Testis (tissue), 3 donors: ENCODE results near the gene APPL1. TPM values are rescaled to one million over a fixed set of nuclear protein-coding genes. Genes with fewer than 3 reads are reported as not detected.

Source experiments
- DNase-seq: peaks from one replicate; pipeline ENCODE4 v3.0.0-alpha.2; 2019
- H3K27ac ChIP-seq, 2 donors: fragments of 200-600 bp; sonication (generic); one replicate each; pipeline ENCODE4 v1.5.1; 2019
- H3K27me3 ChIP-seq: fragments of 200-600 bp; sonication (generic); one replicate; pipeline ENCODE4 v1.5.1; 2019
- H3K36me3 ChIP-seq: fragments of 200-600 bp; sonication (generic); one replicate; pipeline ENCODE4 v1.5.1; 2017; ENCODE audit warnings: low read depth; ENCODE audit errors: missing control alignments
- H3K4me1 ChIP-seq: fragments of 200-600 bp; sonication (generic); one replicate; pipeline ENCODE4 v1.5.1; 2019
- H3K4me3 ChIP-seq, 2 donors: fragments of 200-600 bp; sonication (generic); one replicate each; pipeline ENCODE4 v1.5.1; 2017 to 2019
- H3K9me3 ChIP-seq: fragments of 200-600 bp; sonication (generic); one replicate; pipeline ENCODE4 v1.5.1; 2017
- CTCF ChIP-seq, 3 experiments: fragments of 450-650 bp in 2 of 3; fragments of 200-600 bp in 1 of 3; sonication (generic) in 1 of 3; IDR thresholded peaks; one replicate each; pipeline ENCODE4 v1.5.1; 2016 to 2019; ENCODE audit warnings: antibody characterized with exemption in 3 of 3, mild to moderate bottlenecking in 2 of 3, moderate library complexity in 1 of 3
- POLR2A ChIP-seq: fragments of 450-650 bp; IDR thresholded peaks from one replicate; pipeline ENCODE4 v1.6.1; 2017; ENCODE audit warnings: antibody characterized with exemption, mild to moderate bottlenecking, moderate library complexity
- WGBS, 2 donors: methylation state at CpG; one replicate each; pipeline ENCODE4 v1.1.5; 2018; 5-methylcytosine and 5-hydroxymethylcytosine counted together
- intact Hi-C: fragments of 100-400 bp; cut with DNase I; formaldehyde crosslinking; loops from one replicate; pipeline ENCODE4 v1.15.1; 2023; ENCODE audit warnings: low total_unique reads
- polyA plus RNA-seq: library from polyadenylated mRNA; stranded (reverse); fragments of 350-450 nt; fragmentation: Illumina TruSeq; extraction: RNeasy Lipid Tissue Mini Kit (QIAGEN cat#74804); gene quantifications from one replicate; pipeline ENCODE4 v1.2.3, GENCODE V29; 2014; ENCODE audit warnings: low read depth, low replicate concordance; ENCODE audit not compliant: insufficient read depth
- total RNA-seq, 2 donors: library from RNA; depleted of rRNA; stranded (reverse); fragments of >200 nt; gene quantifications; one replicate each; pipeline ENCODE4 v1.2.3, GENCODE V29; 2016

The APPL1 gene
- total and polyA plus RNA-seq, 3 donors from 2014 or later = 26.6 to 48.5 (median 47.4) TPM

- intact Hi-C loops = no loop called here
- Histone ChIP-seq H3K36me3 (no peaks in the 10 kb centered on the region), H3K4me1 (no peaks in the 10 kb centered on the region), H3K4me3 (no peak overlapping the region), H3K27me3 (no peaks in the 10 kb centered on the region), H3K9me3 (no peaks in the 10 kb centered on the region), H3K27ac (no peak overlapping the region)
- WGBS, 2 donors = 60 to 71% methylated on average over 3 of the region's 3 CpGs
- TF ChIP-seq CTCF (IDR thresholded peaks at IDR 0.05) = no peak
- DNase-seq = no peak
Observed at GRCh38 chr3:57309769-57310360, 82.3 kb downstream of the APPL1 start.

GRCh38 chr3:57314204-57314603 is 86.7 kb downstream of the APPL1 start:
- Histone ChIP-seq H3K27me3 (no peaks in the 10 kb centered on the region), H3K4me3 (no peak overlapping the region), H3K9me3 (no peaks in the 10 kb centered on the region), H3K27ac (no peak overlapping the region), H3K36me3 (no peaks in the 10 kb centered on the region), H3K4me1 (no peaks in the 10 kb centered on the region)
- 96 to 97% methylated on average over 3 of the region's 3 CpGs for WGBS, 2 donors
- no peak for DNase-seq
- no peak for TF ChIP-seq CTCF (IDR thresholded peaks at IDR 0.05)
- no peak for TF ChIP-seq POLR2A
- intact Hi-C loops = no loop called here

Other genes with a start within 250 kb of the APPL1 start
- 10 to 100 TPM in 1 of 2 donors, 1 to 10 TPM in 1; 4.3 to 10.2 TPM for gene SPATA12, start 167.1 kb upstream of the APPL1 start, total RNA-seq
- 32.0 TPM for gene SPATA12, start 167.1 kb upstream of the APPL1 start, polyA plus RNA-seq
- 10 to 100 TPM; 25.0 to 29.9 TPM for gene IL17RD, start 62.4 kb upstream of the APPL1 start, total RNA-seq
- gene IL17RD, start 62.4 kb upstream of the APPL1 start, polyA plus RNA-seq = 27.9 TPM
- 1 to 10 TPM; 7.9 to 9.1 TPM for gene HESX1, start 27.8 kb upstream of the APPL1 start, total RNA-seq
- 6.4 TPM for gene HESX1, start 27.8 kb upstream of the APPL1 start, polyA plus RNA-seq
- 1 to 10 TPM in 1 of 2 donors, under 1 TPM in 1; 0.06 to 1.2 TPM for gene ASB14, start 65.0 kb downstream of the APPL1 start, total RNA-seq
- gene ASB14, start 65.0 kb downstream of the APPL1 start, polyA plus RNA-seq = not detected